Measurements from ENCODE around the gene PIN1.
"Not testable (repeated sequence)": the region's sequence is repeated elsewhere in the genome, so short reads cannot be mapped to it uniquely, and the experiment has no call there.

PIN1 gene

GRCh38 chr19:9818734-9819595 lies 16.2 kb upstream of the PIN1 start, which contains the start of gene FBXL12:
Gene FBXL12, minus strand, starts transcription at chr19:9819079. Its CDS starts 266 bp downstream, at chr19:9818813.
- peak; percentile 100 for DNase-seq

GRCh38 chr19:9819596-9819909 lies 15.6 kb upstream of the PIN1 start:
- no peak for DNase-seq

- not testable (repeated sequence) for DNase-seq
Measured at GRCh38 chr19:9820034-9820433, 15.1 kb upstream of the PIN1 start.

GRCh38 chr19:9823816-9824215 lies 11.3 kb upstream of the PIN1 start:
- no peak for DNase-seq

- peak; percentile 93 for DNase-seq
Measured at GRCh38 chr19:9827289-9828238, 7.6 kb upstream of the PIN1 start, which contains the start of gene UBL5. Gene UBL5, plus strand, starts transcription at chr19:9827918. Its CDS starts 420 bp downstream, at chr19:9828338.

GRCh38 chr19:9828551-9829063 lies 6.5 kb upstream of the PIN1 start:
- no peak for DNase-seq

GRCh38 chr19:9834307-9834725 lies 802 bp upstream of the PIN1 start:
- no peak for DNase-seq

- no peak for DNase-seq
Measured at GRCh38 chr19:9835507-9835949, 410 bp downstream of the PIN1 start.

GRCh38 chr19:9836021-9836420 lies 903 bp downstream of the PIN1 start:
- DNase-seq: no peak

GRCh38 chr19:9838324-9838723 lies 3.2 kb downstream of the PIN1 start:
- no peak for DNase-seq

GRCh38 chr19:9839415-9839814 lies 4.3 kb downstream of the PIN1 start:
- no peak for DNase-seq

- DNase-seq: no peak
Measured at GRCh38 chr19:9842834-9843625, 7.9 kb downstream of the PIN1 start.

- not testable (repeated sequence) for DNase-seq
Measured at GRCh38 chr19:9843626-9844273, 8.6 kb downstream of the PIN1 start.

GRCh38 chr19:9847087-9847671 lies 12.1 kb downstream of the PIN1 start:
- DNase-seq: no peak

GRCh38 chr19:9848060-9848459 lies 12.9 kb downstream of the PIN1 start:
- no peak for DNase-seq

GRCh38 chr19:9848762-9849161 lies 13.6 kb downstream of the PIN1 start:
- no peak for DNase-seq

GRCh38 chr19:9849791-9850190 lies 14.7 kb downstream of the PIN1 start:
- DNase-seq: no peak

GRCh38 chr19:9850235-9850959 lies 15.3 kb downstream of the PIN1 start:
- DNase-seq: no peak

- DNase-seq: no peak
Measured at GRCh38 chr19:9854282-9854846, 19.2 kb downstream of the PIN1 start.

- no peak for DNase-seq
Measured at GRCh38 chr19:9856609-9857008, 21.5 kb downstream of the PIN1 start.

All from midbrain (tissue), 1 donor.